Measurements from ENCODE around the gene FGF22. TPM values are rescaled to one million over a fixed set of nuclear protein-coding genes. Genes with fewer than 3 reads are reported as not detected.
A peak's percentile ranks its signal among the peaks of the same experiment; 100 is the strongest.

The FGF22 gene
- total and polyA plus RNA-seq, 2 of the 13 experiments (the other 11 are each of a cell fraction or from before 2014, with no cell fraction given) = 0.24 TPM; not detected in 1

GRCh38 chr19:640161-640558 lies 481 bp downstream of the FGF22 start:
- ChIA-PET POLR2A (no interaction called here), CTCF (ENCODE audit: low intra/inter-chr PET ratio, low total read pairs) (no interaction called here)
- Histone ChIP-seq H3K36me3 (replicated peaks in 1 of 2; ENCODE audit: control insufficient read depth in 1 of 2, insufficient read depth in 2 of 2, low read length in 2 of 2) (no peaks in the 10 kb centered on the region; a peak in 1 of 5 replicates), H3K9ac (ENCODE audit: insufficient read depth, low read depth, low read length) (no peak overlapping the region), H3K79me2 (ENCODE audit: insufficient read depth, low read length) (no peaks in the 10 kb centered on the region), H3K27me3 (ENCODE audit: control insufficient read depth in 1 of 2, insufficient read depth in 2 of 2, low read length in 2 of 2) (no peaks in the 10 kb centered on the region), H2AFZ (ENCODE audit: low read length) (no peak overlapping the region), H3K9me3 (ENCODE audit: low read length) (no peaks in the 10 kb centered on the region), H3K4me2 (ENCODE audit: low read depth, low read length) (no peak overlapping the region), H3K27ac (ENCODE audit: extremely low read length, insufficient read depth, low read length) (no peak overlapping the region), H4K20me1 (ENCODE audit: insufficient read depth, low read length) (no peaks in the 10 kb centered on the region), H3K4me1 (ENCODE audit: insufficient read depth, low read length) (0 out of 2 replicates have a peak, but pooled peaks cover 7% of the 10 kb centered on the region), H3K4me3 (replicated peaks in 1 of 3; ENCODE audit: insufficient read depth in 1 of 3, low read depth in 2 of 3, low read length in 3 of 3) (peak overlapping the region in 2 of 3 experiments; percentile 16 to 23; a peak in 2 of 6 replicates)
- in situ Hi-C loops (cut with HindIII; ENCODE audit: extremely low pct_ligation_motif_present, low pct_unique_long_range_greater_than_20kb) = no loop called here
- FAIRE-seq (no peak), DNase-seq (ENCODE audit: low spot score) (no peak), ATAC-seq (no peak)
- no peak for TF ChIP-seq CREB3 (CRISPR knock-in tag; IDR thresholded peaks at IDR 0.05)
- TF ChIP-seq MAX (IDR thresholded peaks at IDR 0.05) = peak; percentile 2; the same call in 1 of the 2 replicates
- no peak for TF ChIP-seq ZNF883 (CRISPR knock-in tag; IDR thresholded peaks at IDR 0.05; ENCODE audit: not compliant biosample characterization)
- no peak for TF ChIP-seq ZMYM4 (CRISPR knock-in tag; IDR thresholded peaks at IDR 0.05)
- TF ChIP-seq ZNF10 (CRISPR knock-in tag; IDR thresholded peaks at IDR 0.05; ENCODE audit: borderline replicate concordance, low read depth) = no peak
- no peak for TF ChIP-seq RNF2 (conservative IDR thresholded peaks at IDR 0.05; ENCODE audit: low read depth)
- TF ChIP-seq FOXO4 (CRISPR knock-in tag; conservative IDR thresholded peaks at IDR 0.05) = no peak
- no peak for TF ChIP-seq ZHX2 (IDR thresholded peaks at IDR 0.05; ENCODE audit: low read depth)
- TF ChIP-seq ZHX2 (CRISPR knock-in tag; IDR thresholded peaks at IDR 0.05; ENCODE audit: borderline replicate concordance) = no peak
- peak; percentile 81 for TF ChIP-seq ZNF629 (CRISPR knock-in tag; conservative IDR thresholded peaks at IDR 0.05)
- intact Hi-C loops (cut with micrococcal nuclease; ENCODE audit: unreplicated experiment) = no loop called here
- no TSS peak for BruUV-seq (replicated peaks)
- 82% methylated on average over 21 of the region's 25 CpGs for WGBS (ENCODE audit: low lambda C conversion rate)
